Esophagus muscularis mucosa (tissue), 4 donors: ENCODE data around the gene RET.

Experiments
- EP300 ChIP-seq: sonication (generic); formaldehyde crosslinking; IDR thresholded peaks from one replicate; pipeline ENCODE4 v1.6.1; 2017; ENCODE audit warnings: antibody characterized with exemption
- POLR2A ChIP-seq: fragments of 450-650 bp; IDR thresholded peaks from one replicate; pipeline ENCODE4 v1.6.1; 2017; ENCODE audit warnings: antibody characterized with exemption, moderate library complexity, mild to moderate bottlenecking, low read depth
- TF ChIP-seq, protein P1 (sequence below), 3 experiments: fragments of 200-600 bp in 2 of 3; fragments of 450-650 bp in 1 of 3; sonication (generic) in 2 of 3; IDR thresholded peaks; one replicate each; pipeline ENCODE4 v1.5.1; 2017 to 2019; ENCODE audit warnings: antibody characterized with exemption in 3 of 3, mild to moderate bottlenecking in 2 of 3, moderate library complexity in 1 of 3

DNA sequence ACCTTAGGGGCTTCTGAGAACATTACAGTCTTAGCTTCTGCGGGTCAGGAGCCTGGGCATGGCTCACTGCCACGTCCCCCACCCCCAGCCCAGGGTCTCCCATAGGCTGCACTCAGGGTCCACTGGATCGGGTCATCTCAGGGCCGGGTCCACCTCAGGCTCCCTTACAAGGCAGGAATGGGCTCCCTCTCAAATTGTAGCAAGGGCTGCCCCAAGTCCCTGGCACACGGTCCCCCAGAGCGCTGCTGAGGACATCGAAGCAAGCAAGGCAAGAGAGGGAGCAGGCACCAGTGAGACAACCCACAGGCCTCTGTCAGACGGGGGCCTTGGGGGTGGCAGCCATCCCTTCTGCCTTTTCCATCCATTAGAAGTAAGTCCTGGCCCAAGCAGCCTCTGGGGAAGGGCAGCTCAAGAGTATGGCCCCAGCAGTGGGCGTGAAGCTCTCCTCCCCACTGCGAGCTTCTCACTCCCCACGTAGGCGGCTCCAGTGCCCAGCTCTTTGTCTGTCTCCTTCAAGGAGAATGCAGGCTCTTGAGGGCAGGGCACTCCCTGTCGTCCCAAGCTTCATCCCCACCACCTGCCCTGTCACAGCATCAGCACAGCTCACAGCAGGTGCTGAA is 18.0 kb upstream of the RET start:
- TF ChIP-seq, protein P1, sequence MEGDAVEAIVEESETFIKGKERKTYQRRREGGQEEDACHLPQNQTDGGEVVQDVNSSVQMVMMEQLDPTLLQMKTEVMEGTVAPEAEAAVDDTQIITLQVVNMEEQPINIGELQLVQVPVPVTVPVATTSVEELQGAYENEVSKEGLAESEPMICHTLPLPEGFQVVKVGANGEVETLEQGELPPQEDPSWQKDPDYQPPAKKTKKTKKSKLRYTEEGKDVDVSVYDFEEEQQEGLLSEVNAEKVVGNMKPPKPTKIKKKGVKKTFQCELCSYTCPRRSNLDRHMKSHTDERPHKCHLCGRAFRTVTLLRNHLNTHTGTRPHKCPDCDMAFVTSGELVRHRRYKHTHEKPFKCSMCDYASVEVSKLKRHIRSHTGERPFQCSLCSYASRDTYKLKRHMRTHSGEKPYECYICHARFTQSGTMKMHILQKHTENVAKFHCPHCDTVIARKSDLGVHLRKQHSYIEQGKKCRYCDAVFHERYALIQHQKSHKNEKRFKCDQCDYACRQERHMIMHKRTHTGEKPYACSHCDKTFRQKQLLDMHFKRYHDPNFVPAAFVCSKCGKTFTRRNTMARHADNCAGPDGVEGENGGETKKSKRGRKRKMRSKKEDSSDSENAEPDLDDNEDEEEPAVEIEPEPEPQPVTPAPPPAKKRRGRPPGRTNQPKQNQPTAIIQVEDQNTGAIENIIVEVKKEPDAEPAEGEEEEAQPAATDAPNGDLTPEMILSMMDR (IDR thresholded peaks at IDR 0.05): no peak
- TF ChIP-seq POLR2A: no peak
- no peak for TF ChIP-seq EP300
